HepG2 (cell line): Measurements from ENCODE around the gene TBC1D7. TPM values are rescaled to one million over a fixed set of nuclear protein-coding genes. Genes with fewer than 3 reads are reported as not detected.

Source experiments
- HNRNPL ChIP-seq: fragments of 200-400 bp; formaldehyde crosslinking; IDR thresholded peaks from 2 replicates; pipeline ENCODE4 v1.6.1; 2017; ENCODE audit warnings: mild to moderate bottlenecking, low read depth, low read length
- JUNB ChIP-seq: sonication (generic); formaldehyde crosslinking; IDR thresholded peaks from 2 replicates; pipeline ENCODE4 v1.8.0; 2022; ENCODE audit warnings: missing genetic modification reagents, mild to moderate bottlenecking, borderline replicate concordance
- KLF9 ChIP-seq: IDR thresholded peaks from 2 replicates; pipeline ENCODE4 v1.6.1; 2016; ENCODE audit warnings: low read depth
- MXD4 ChIP-seq: IDR thresholded peaks from 2 replicates; pipeline ENCODE4 v1.6.1; 2016; ENCODE audit warnings: mild to moderate bottlenecking, missing biosample characterization, missing genetic modification reagents
- PCBP2 ChIP-seq: fragments of 200-400 bp; formaldehyde crosslinking; optimal IDR thresholded peaks from 2 replicates; pipeline ENCODE3; 2018; ENCODE audit warnings: low read length, low read depth; ENCODE audit not compliant: poor library complexity, severe bottlenecking
- REPIN1 ChIP-seq: sonication (generic); formaldehyde crosslinking; IDR thresholded peaks from 2 replicates; pipeline ENCODE4 v1.8.0; 2022; ENCODE audit warnings: missing genetic modification reagents, low read depth, mild to moderate bottlenecking, borderline replicate concordance
- SMC3 ChIP-seq: IDR thresholded peaks from 2 replicates; pipeline ENCODE4 v1.6.1; 2011; ENCODE audit warnings: low read length, improper control_type of control experiment
- TEAD3 ChIP-seq: optimal IDR thresholded peaks from 2 replicates; pipeline ENCODE3; 2016; ENCODE audit warnings: borderline replicate concordance
- THYN1 ChIP-seq: sonication (generic); formaldehyde crosslinking; IDR thresholded peaks from 2 replicates; pipeline ENCODE4 v1.8.1; 2023; ENCODE audit warnings: low read depth, mild to moderate bottlenecking, moderate library complexity, missing genetic modification reagents, borderline replicate concordance
- ZNF160 ChIP-seq: sonication (generic); formaldehyde crosslinking; IDR thresholded peaks from 2 replicates; pipeline ENCODE4 v1.8.0; 2022; ENCODE audit warnings: mild to moderate bottlenecking, inconsistent platforms, missing genetic modification reagents
- ZNF350 ChIP-seq: sonication (generic); formaldehyde crosslinking; IDR thresholded peaks from 2 replicates; pipeline ENCODE4 v1.4.0; 2020; ENCODE audit warnings: mild to moderate bottlenecking, low read depth, missing genetic modification reagents, borderline replicate concordance
- ZNF431 ChIP-seq: sonication (generic); formaldehyde crosslinking; IDR thresholded peaks from 2 replicates; pipeline ENCODE4 v1.9.0; 2022; ENCODE audit warnings: missing genetic modification reagents, low read depth, mild to moderate bottlenecking, borderline replicate concordance
- ZNF720 ChIP-seq: sonication (generic); formaldehyde crosslinking; IDR thresholded peaks from 2 replicates; pipeline ENCODE4 v1.4.0; 2020; ENCODE audit warnings: missing genetic modification reagents
- ZNF816 ChIP-seq: sonication (generic); formaldehyde crosslinking; IDR thresholded peaks from 2 replicates; pipeline ENCODE4 v1.8.0; 2022; ENCODE audit warnings: missing genetic modification reagents, mild to moderate bottlenecking, borderline replicate concordance
- ZSCAN31 ChIP-seq: sonication (generic); formaldehyde crosslinking; IDR thresholded peaks from 2 replicates; pipeline ENCODE4 v1.5.0; 2020; ENCODE audit warnings: low read depth, mild to moderate bottlenecking, missing genetic modification reagents
- polyA plus RNA-seq, 8 experiments: library from polyadenylated mRNA; depleted of rRNA in 3 of 8; stranded (reverse) in 7 of 8; unstranded in 1 of 8; fragments of >200 nt; fragmentation: Illumina TruSeq in 4 of 8; extraction: Trizol in 4 of 8; gene quantifications; 2 replicates each; pipeline versions ENCODE4 v1.2.1 to v1.2.3, GENCODE V29; 2011 to 2016; ENCODE audit warnings: low read depth in 4 of 8, missing spikeins in 1 of 8, mixed read lengths in 1 of 8; ENCODE audit not compliant: insufficient read depth in 1 of 8
- total RNA-seq, 5 experiments: library from RNA; depleted of rRNA; stranded (reverse); fragments of >200 nt; fragmentation: Illumina TruSeq; extraction: Trizol; gene quantifications; 2 replicates each; pipeline ENCODE4 v1.2.3, GENCODE V29; 2016; ENCODE audit warnings: low read depth in 1 of 5
- TF ChIP-seq, protein P1 (sequence below): IDR thresholded peaks from 2 replicates; pipeline ENCODE4 v1.4.0; 2020; ENCODE audit warnings: mild to moderate bottlenecking, missing genetic modification reagents

Gene TBC1D7
- total and polyA plus RNA-seq, 2 of the 13 experiments (the other 11 are each of a cell fraction or from before 2014, with no cell fraction given), result 23.3 to 30.8 TPM

DNA sequence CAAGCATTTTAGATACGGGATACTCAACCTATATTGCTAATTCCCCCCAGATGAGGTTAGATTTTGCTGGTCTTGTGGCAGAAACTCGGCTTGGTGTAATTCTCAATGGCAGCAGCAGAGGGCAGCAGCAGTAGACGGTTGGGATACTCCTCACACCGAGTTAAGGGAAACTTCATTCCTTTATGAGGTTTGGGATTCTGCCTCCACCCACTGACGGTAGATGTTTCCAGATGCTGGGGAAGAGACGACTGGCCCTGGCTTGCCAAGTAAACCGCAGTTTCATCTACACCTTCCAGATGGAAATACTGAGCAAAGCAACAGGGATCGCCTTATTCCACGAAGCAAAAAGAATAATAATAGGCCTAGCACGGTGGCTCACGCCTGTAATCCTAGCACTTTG lies 8.2 kb upstream of the TBC1D7 start (continued):
- TF ChIP-seq PCBP2 (no peak), KLF9 (CRISPR knock-in tag) (no peak), HNRNPL (no peak), ZNF350 (CRISPR knock-in tag) (peak; percentile 46; the same call in 1 of the 2 replicates), REPIN1 (peak; percentile 73; the same call in 1 of the 2 replicates), JUNB (CRISPR knock-in tag) (no peak), THYN1 (CRISPR knock-in tag) (no peak), TEAD3 (CRISPR knock-in tag) (peak; percentile 41), ZNF720 (no peak), ZNF160 (no peak), SMC3 (peak; percentile 99), ZSCAN31 (no peak), ZNF816 (CRISPR knock-in tag) (no peak), ZNF431 (CRISPR knock-in tag) (no peak), MXD4 (CRISPR knock-in tag) (no peak)
- TF ChIP-seq, protein P1, sequence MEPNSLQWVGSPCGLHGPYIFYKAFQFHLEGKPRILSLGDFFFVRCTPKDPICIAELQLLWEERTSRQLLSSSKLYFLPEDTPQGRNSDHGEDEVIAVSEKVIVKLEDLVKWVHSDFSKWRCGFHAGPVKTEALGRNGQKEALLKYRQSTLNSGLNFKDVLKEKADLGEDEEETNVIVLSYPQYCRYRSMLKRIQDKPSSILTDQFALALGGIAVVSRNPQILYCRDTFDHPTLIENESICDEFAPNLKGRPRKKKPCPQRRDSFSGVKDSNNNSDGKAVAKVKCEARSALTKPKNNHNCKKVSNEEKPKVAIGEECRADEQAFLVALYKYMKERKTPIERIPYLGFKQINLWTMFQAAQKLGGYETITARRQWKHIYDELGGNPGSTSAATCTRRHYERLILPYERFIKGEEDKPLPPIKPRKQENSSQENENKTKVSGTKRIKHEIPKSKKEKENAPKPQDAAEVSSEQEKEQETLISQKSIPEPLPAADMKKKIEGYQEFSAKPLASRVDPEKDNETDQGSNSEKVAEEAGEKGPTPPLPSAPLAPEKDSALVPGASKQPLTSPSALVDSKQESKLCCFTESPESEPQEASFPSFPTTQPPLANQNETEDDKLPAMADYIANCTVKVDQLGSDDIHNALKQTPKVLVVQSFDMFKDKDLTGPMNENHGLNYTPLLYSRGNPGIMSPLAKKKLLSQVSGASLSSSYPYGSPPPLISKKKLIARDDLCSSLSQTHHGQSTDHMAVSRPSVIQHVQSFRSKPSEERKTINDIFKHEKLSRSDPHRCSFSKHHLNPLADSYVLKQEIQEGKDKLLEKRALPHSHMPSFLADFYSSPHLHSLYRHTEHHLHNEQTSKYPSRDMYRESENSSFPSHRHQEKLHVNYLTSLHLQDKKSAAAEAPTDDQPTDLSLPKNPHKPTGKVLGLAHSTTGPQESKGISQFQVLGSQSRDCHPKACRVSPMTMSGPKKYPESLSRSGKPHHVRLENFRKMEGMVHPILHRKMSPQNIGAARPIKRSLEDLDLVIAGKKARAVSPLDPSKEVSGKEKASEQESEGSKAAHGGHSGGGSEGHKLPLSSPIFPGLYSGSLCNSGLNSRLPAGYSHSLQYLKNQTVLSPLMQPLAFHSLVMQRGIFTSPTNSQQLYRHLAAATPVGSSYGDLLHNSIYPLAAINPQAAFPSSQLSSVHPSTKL (CRISPR knock-in tag), result peak; percentile 37; the same call in 1 of the 2 replicates
- TF ChIP-seq, all 625 proteins: peak for 31
